HL-60 (cell line): ENCODE measurements around the gene DIP2C.

Experiments
- DNase-seq, 2 experiments: peaks; one replicate each; pipeline ENCODE4 v3.0.0-alpha.2; 2010 to 2020; ENCODE audit warnings: low read depth in 1 of 2, low spot score in 1 of 2
- H3K27ac ChIP-seq: fragments of 250-450 bp; sonication (Bioruptor Pico); replicated peaks from 2 replicates; pipeline ENCODE4 v1.5.1; 2020; ENCODE audit warnings: mild to moderate bottlenecking, moderate library complexity
- H3K27me3 ChIP-seq: fragments of 250-450 bp; sonication (Bioruptor Pico); 2 replicates; pipeline ENCODE4 v1.5.1; 2021; ENCODE audit warnings: mild to moderate bottlenecking, moderate library complexity; ENCODE audit not compliant: insufficient read depth, poor library complexity, severe bottlenecking
- H3K4me3 ChIP-seq: replicated peaks from 2 replicates; pipeline ENCODE4 v1.5.1; 2011; ENCODE audit warnings: mild to moderate bottlenecking, control low read depth, low read length; ENCODE audit not compliant: insufficient read depth
- GABPA ChIP-seq: IDR thresholded peaks from 2 replicates; pipeline ENCODE4 v1.6.1; 2012; ENCODE audit warnings: low read depth
- POLR2AphosphoS5 ChIP-seq: IDR thresholded peaks from 2 replicates; pipeline ENCODE4 v1.6.1; 2012; ENCODE audit warnings: low read depth
- SPI1 ChIP-seq: IDR thresholded peaks from 2 replicates; pipeline ENCODE4 v1.6.1; 2012; ENCODE audit warnings: low read depth, mild to moderate bottlenecking, borderline replicate concordance
- TF ChIP-seq, protein P1 (sequence below): IDR thresholded peaks from one replicate; pipeline ENCODE4 v1.5.1; 2011; ENCODE audit warnings: low read length, control low read depth, inconsistent platforms; ENCODE audit not compliant: insufficient read depth
- TF ChIP-seq, protein P2 (sequence below): IDR thresholded peaks from 2 replicates; pipeline ENCODE4 v1.6.1; 2012; ENCODE audit warnings: low read depth; ENCODE audit not compliant: insufficient replicate concordance

The DIP2C gene

DNA sequence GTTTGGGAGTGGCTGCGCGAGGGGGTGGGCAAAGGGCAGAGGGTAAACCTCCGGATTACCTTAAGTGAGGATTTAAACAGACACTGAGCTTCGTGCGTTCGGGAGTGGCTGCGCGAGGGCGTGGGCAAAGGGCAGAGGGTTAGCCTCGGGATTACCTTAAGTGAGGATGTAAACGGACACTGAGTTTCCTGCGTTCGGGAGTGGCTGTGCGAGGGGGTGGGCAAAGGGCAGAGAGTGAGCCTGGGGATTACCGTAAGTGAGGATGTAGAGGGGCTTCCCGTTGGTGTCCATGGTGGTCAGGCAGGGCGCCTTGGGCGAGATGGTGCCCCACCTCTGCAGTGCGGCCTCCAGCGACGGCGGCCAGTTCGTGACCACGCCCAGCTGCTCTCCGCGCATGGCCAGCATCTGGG lies 275.8 kb downstream of the DIP2C start:
- no peak overlapping the region for H3K27ac ChIP-seq

DNA sequence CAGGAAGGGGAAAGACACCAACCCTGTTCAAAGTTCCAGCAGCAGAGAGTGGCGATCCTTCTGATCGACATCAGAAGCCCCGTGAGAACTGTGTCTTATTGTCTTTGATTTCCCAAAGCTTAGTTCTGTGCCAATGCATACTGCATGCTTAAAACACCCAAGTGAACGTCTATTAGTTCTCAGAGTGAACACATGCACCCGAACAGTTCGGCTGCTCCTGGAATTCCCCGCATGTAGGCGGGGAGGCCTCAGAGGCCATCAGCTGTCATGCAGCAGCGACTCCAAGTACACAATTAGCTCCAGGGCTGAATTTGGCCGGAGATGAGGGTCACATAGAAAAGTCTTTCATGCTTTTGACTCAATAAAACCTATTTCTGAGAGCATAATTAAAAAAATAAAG lies 277.4 kb downstream of the DIP2C start:
- Histone ChIP-seq H3K4me3 (no peak overlapping the region), H3K27me3 (no peaks in the 10 kb centered on the region), H3K27ac (no peak overlapping the region)
- TF ChIP-seq, protein P1, sequence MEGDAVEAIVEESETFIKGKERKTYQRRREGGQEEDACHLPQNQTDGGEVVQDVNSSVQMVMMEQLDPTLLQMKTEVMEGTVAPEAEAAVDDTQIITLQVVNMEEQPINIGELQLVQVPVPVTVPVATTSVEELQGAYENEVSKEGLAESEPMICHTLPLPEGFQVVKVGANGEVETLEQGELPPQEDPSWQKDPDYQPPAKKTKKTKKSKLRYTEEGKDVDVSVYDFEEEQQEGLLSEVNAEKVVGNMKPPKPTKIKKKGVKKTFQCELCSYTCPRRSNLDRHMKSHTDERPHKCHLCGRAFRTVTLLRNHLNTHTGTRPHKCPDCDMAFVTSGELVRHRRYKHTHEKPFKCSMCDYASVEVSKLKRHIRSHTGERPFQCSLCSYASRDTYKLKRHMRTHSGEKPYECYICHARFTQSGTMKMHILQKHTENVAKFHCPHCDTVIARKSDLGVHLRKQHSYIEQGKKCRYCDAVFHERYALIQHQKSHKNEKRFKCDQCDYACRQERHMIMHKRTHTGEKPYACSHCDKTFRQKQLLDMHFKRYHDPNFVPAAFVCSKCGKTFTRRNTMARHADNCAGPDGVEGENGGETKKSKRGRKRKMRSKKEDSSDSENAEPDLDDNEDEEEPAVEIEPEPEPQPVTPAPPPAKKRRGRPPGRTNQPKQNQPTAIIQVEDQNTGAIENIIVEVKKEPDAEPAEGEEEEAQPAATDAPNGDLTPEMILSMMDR = no peak
- no peak for DNase-seq

More for the DNA sequence above, 275.8 kb downstream of the DIP2C start:
- H3K27me3 ChIP-seq = no peaks in the 10 kb centered on the region
- no peak overlapping the region for H3K4me3 ChIP-seq
- DNase-seq = no peak
- TF ChIP-seq, protein P2, sequence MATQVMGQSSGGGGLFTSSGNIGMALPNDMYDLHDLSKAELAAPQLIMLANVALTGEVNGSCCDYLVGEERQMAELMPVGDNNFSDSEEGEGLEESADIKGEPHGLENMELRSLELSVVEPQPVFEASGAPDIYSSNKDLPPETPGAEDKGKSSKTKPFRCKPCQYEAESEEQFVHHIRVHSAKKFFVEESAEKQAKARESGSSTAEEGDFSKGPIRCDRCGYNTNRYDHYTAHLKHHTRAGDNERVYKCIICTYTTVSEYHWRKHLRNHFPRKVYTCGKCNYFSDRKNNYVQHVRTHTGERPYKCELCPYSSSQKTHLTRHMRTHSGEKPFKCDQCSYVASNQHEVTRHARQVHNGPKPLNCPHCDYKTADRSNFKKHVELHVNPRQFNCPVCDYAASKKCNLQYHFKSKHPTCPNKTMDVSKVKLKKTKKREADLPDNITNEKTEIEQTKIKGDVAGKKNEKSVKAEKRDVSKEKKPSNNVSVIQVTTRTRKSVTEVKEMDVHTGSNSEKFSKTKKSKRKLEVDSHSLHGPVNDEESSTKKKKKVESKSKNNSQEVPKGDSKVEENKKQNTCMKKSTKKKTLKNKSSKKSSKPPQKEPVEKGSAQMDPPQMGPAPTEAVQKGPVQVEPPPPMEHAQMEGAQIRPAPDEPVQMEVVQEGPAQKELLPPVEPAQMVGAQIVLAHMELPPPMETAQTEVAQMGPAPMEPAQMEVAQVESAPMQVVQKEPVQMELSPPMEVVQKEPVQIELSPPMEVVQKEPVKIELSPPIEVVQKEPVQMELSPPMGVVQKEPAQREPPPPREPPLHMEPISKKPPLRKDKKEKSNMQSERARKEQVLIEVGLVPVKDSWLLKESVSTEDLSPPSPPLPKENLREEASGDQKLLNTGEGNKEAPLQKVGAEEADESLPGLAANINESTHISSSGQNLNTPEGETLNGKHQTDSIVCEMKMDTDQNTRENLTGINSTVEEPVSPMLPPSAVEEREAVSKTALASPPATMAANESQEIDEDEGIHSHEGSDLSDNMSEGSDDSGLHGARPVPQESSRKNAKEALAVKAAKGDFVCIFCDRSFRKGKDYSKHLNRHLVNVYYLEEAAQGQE = no peak
- TF ChIP-seq POLR2AphosphoS5 (no peak), GABPA (no peak), SPI1 (no peak)
- TF ChIP-seq, protein P1 = no peak

DNA sequence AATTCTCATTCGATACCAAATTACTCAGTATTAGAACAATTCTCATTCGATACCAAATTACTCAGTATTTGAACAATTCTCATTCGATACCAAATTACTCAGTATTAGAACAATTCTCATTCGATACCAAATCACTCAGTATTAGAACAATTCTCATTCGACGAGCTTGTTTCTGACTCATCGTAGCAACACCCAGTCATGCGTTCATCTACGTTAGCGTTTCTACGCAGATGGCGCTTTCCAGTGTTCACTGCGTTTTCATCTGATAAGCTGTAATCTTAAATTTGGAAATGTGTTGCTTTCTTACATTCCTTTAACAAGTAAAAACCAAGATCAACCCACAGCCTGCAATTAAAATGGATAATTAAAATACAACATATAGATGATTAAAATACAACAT lies 277.9 kb downstream of the DIP2C start:
- H3K27me3 ChIP-seq = no peaks in the 10 kb centered on the region
- H3K4me3 ChIP-seq = no peak overlapping the region
- no peak overlapping the region for H3K27ac ChIP-seq
- TF ChIP-seq, protein P2 = no peak
- TF ChIP-seq, protein P1 = no peak
- TF ChIP-seq SPI1 (no peak), GABPA (no peak), POLR2AphosphoS5 (no peak)
- DNase-seq = no peak

DNA sequence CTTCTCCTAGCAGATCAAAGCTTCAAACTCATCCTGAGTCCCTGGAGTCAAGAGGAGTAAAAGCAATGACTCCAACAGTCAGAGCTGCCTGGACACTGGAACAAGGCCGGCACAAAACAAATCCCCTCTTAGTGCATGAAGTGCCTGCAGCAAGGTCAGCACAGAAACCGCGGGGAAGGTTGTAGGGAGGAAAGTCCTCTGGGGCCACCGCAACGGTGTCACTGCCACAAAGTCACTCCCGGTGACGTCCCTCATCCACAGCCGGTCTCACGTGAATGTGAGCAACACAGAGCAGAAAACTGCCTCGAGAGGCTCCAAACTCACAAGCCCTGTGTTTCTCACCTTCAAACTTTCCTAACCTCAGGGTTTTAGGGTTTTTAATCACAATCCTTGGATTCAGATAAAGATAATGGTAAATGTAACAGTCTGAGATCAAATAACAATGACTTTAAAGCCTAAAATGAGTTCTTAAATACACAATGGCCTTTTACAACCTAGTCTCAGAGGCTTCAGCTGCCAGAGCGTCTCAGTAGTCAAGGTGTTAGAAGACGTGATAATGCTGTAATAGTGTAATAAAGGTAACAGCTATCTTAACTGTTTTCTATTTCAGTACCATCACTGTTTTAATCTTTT lies 279.9 kb downstream of the DIP2C start:
- Histone ChIP-seq H3K4me3 (no peak overlapping the region), H3K27me3 (no peaks in the 10 kb centered on the region), H3K27ac (no peak overlapping the region)
- TF ChIP-seq POLR2AphosphoS5 (no peak), SPI1 (no peak), GABPA (no peak)
- TF ChIP-seq, protein P1 = no peak
- TF ChIP-seq, protein P2 = no peak
- DNase-seq = no peak
